T-cell (primary cell): Measurements from ENCODE around the gene ACVR1B. TPM values are rescaled to one million over a fixed set of nuclear protein-coding genes. Genes with fewer than 3 reads are reported as not detected.

Experiments
- ATAC-seq, 4 experiments: fragments of 200-7000 bp in 3 of 4; fragments of 150-1000 bp in 1 of 4; cut with Tn5 transposase; replicated peaks in 1 of 4; 1 replicate in 3 of 4; 2 replicates in 1 of 4; pipeline ENCODE4 v1.10.0; 2021; ENCODE audit warnings: moderate library complexity in 3 of 4, mild to moderate bottlenecking in 2 of 4, moderate number of reproducible peaks in 1 of 4
- CTCF ChIA-PET, 2 donors: fragments of 300-600 bp; sonication (Branson Sonifier 250); formaldehyde crosslinking; loops; one replicate each; lab custom pipeline; 2022; ENCODE audit warnings: antibody characterized with exemption in 2 of 2; lab: Charles Lee
- POLR2A ChIA-PET, 2 donors: fragments of 300-600 bp; sonication (Branson Sonifier 250); formaldehyde crosslinking; loops; one replicate each; lab custom pipeline; 2022; ENCODE audit warnings: antibody characterized with exemption in 2 of 2; lab: Charles Lee
- DNase-seq, 35 experiments: peaks; one replicate each; pipeline versions ENCODE4 v3.0.0 to v3.0.0-alpha.2; 2013 to 2023
- H3K27ac ChIP-seq: one replicate; pipeline ENCODE4 v1.5.1; 2013; ENCODE audit warnings: low read length
- H3K27me3 ChIP-seq, 2 experiments: replicated peaks in 1 of 2; 1 replicate in 1 of 2; 2 replicates in 1 of 2; pipeline versions ENCODE4 v1.6.1 to v1.7.0; 2013; ENCODE audit warnings: low read length in 1 of 2, mixed read lengths in 1 of 2; ENCODE audit not compliant: control insufficient read depth in 2 of 2, insufficient read depth in 2 of 2; ENCODE audit errors: extremely low read depth in 1 of 2
- H3K36me3 ChIP-seq, 2 donors: 1 replicate in 1 of 2; 2 replicates in 1 of 2; pipeline versions ENCODE4 v1.6.1 to v1.7.0; 2013; ENCODE audit warnings: low read length in 1 of 2; ENCODE audit not compliant: control insufficient read depth in 2 of 2, insufficient read depth in 1 of 2; ENCODE audit errors: extremely low read depth in 1 of 2
- H3K4me1 ChIP-seq, 2 experiments: 1 replicate in 1 of 2; 2 replicates in 1 of 2; pipeline versions ENCODE4 v1.6.1 to v1.7.0; 2013; ENCODE audit warnings: low read length in 2 of 2, mixed read lengths in 1 of 2; ENCODE audit not compliant: insufficient read depth in 2 of 2, control insufficient read depth in 1 of 2; ENCODE audit errors: extremely low read depth in 1 of 2
- H3K4me3 ChIP-seq, 2 donors: 1 replicate in 1 of 2; 2 replicates in 1 of 2; pipeline versions ENCODE4 v1.5.1 to v1.7.0; 2013; ENCODE audit warnings: mild to moderate bottlenecking in 2 of 2, low read length in 1 of 2, moderate library complexity in 1 of 2; ENCODE audit not compliant: control insufficient read depth in 1 of 2; ENCODE audit errors: extremely low read depth in 1 of 2
- H3K9me3 ChIP-seq: 2 replicates; pipeline ENCODE4 v1.7.0; 2013
- H3K27ac Mint-ChIP-seq, 2 donors: one replicate each; pipeline ENCODE4 v1.8.0; 2020 to 2021; ENCODE audit warnings: mild to moderate bottlenecking in 2 of 2, mixed read lengths in 2 of 2
- H3K27me3 Mint-ChIP-seq, 2 donors: one replicate each; pipeline ENCODE4 v1.8.0; 2021 to 2022; ENCODE audit warnings: mixed read lengths in 2 of 2
- H3K36me3 Mint-ChIP-seq: one replicate; pipeline ENCODE4 v1.8.0; 2021; ENCODE audit warnings: mixed read lengths
- H3K4me1 Mint-ChIP-seq, 3 donors: one replicate each; pipeline ENCODE4 v1.8.0; 2020 to 2022; ENCODE audit warnings: mixed read lengths in 3 of 3, mild to moderate bottlenecking in 1 of 3
- H3K4me3 Mint-ChIP-seq, 3 donors: one replicate each; pipeline ENCODE4 v1.8.0; 2020 to 2022; ENCODE audit warnings: mild to moderate bottlenecking in 3 of 3, mixed read lengths in 3 of 3, moderate library complexity in 3 of 3
- H3K9me3 Mint-ChIP-seq, 3 donors: one replicate each; pipeline ENCODE4 v1.8.0; 2020 to 2022; ENCODE audit warnings: mixed read lengths in 3 of 3
- WGBS: methylation state at CpG from one replicate; pipeline ENCODE4 v1.1.5; 2013; ENCODE audit warnings: missing lambda C conversion rate; ENCODE audit not compliant: insufficient coverage; 5-methylcytosine and 5-hydroxymethylcytosine counted together
- total RNA-seq, 35 experiments: library from RNA in 6 of 35; stranded (reverse) in 6 of 35; fragments of 120-200 nt in 1 of 35; gene quantifications; one replicate each; pipeline versions ENCODE4 v1.2.1 to v1.2.4 and lab custom pipeline; 2013 to 2026

Gene ACVR1B
- total RNA-seq, 5 donors from 2014 or later (not counting 1 experiment from before 2014, with no cell fraction given), result 9.0 to 12.6 (median 11.8) TPM

- no peak for DNase-seq
- no peak overlapping the region for H3K4me3 ChIP-seq
- no peak for ATAC-seq
- ChIA-PET CTCF (interaction anchor here in 1 of 2 donors (0.7 kb wide), 1 partner anchor 789 kb away, joined by 4 read pairs; no protein-coding TSS in a partner anchor), POLR2A (no interaction called here)
- Mint-ChIP-seq H3K4me3 (no peak overlapping the region), H3K27me3 (no peaks in the 10 kb centered on the region), H3K9me3 (no peaks in the 10 kb centered on the region), H3K36me3 (peaks cover 20% of the 10 kb centered on the region), H3K4me1 (peaks cover 42 to 67% (median 44%) of the 10 kb centered on the region in 3 donors), H3K27ac (peak overlapping the region; percentile 25 to 42)
- WGBS, result 100% methylated on average over 1 of the region's 1 CpG
- no peaks in the 10 kb centered on the region for H3K36me3 ChIP-seq
- H3K4me1 ChIP-seq, result peaks cover 0 to 33% of the 10 kb centered on the region in 2 experiments
- H3K27me3 ChIP-seq, result no peaks in the 10 kb centered on the region
- H3K27ac ChIP-seq, result no peak overlapping the region
- no peaks in the 10 kb centered on the region for H3K9me3 ChIP-seq
Observed at GRCh38 chr12:51960488-51960887, 9.0 kb downstream of the ACVR1B start.

DNA sequence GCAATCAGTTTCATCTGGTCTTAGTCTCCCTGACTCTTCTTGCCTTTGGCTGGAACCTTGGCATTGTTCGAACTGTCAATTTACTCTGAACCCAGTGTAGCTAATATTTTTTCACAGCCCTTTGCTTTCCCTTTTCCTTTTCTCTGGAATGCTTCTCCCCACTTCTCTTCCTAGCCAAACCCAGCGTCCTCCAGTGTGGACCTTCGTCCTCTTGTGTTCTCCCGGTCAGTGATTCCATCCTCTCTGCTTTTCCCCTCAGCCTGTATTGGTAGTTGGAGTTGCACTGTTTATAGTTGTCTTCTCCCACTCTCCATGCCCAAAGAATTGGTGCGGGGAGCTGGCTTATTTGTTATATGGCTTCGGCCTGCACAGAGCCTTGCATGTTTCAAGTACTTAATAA lies 9.4 kb downstream of the ACVR1B start:
- Mint-ChIP-seq H3K27me3 (no peaks in the 10 kb centered on the region), H3K27ac (peak overlapping the region; percentile 25 to 42), H3K4me3 (no peak overlapping the region), H3K36me3 (peaks cover 20% of the 10 kb centered on the region), H3K9me3 (no peaks in the 10 kb centered on the region), H3K4me1 (peaks cover 38 to 67% (median 41%) of the 10 kb centered on the region in 3 donors)
- no peak overlapping the region for H3K4me3 ChIP-seq
- ChIA-PET CTCF (no interaction called here), POLR2A (no interaction called here)
- H3K9me3 ChIP-seq, result no peaks in the 10 kb centered on the region
- no peaks in the 10 kb centered on the region for H3K36me3 ChIP-seq
- H3K4me1 ChIP-seq, result peaks cover 0 to 32% of the 10 kb centered on the region in 2 experiments
- ATAC-seq (no peak), DNase-seq (no peak)
- H3K27me3 ChIP-seq, result no peaks in the 10 kb centered on the region
- no CpG with 5 or more reads among the region's 6 CpGs for WGBS
- H3K27ac ChIP-seq, result no peak overlapping the region

DNA sequence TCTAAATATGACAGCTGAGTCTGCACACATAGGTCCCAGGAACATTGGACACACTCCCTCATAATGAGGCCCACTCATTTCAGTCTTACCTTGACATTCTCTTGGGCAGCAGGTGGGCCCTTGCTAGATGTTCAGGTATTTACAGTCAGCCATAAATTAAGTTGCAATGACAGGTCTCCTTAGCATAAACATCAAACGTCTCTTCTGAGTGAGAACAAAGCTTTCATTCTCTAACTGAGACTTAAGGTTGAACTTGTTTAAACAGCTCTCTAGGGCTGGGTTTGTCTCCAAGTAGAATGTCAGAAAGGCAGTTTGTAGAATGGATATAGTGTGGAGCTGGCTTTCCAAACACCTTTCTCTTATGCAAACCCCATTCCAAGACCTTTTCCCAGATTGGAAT lies 10.3 kb downstream of the ACVR1B start:
- H3K27ac Mint-ChIP-seq, result peak overlapping the region; percentile 24 to 65
- no CpG with 5 or more reads among the region's 1 CpG for WGBS

DNA sequence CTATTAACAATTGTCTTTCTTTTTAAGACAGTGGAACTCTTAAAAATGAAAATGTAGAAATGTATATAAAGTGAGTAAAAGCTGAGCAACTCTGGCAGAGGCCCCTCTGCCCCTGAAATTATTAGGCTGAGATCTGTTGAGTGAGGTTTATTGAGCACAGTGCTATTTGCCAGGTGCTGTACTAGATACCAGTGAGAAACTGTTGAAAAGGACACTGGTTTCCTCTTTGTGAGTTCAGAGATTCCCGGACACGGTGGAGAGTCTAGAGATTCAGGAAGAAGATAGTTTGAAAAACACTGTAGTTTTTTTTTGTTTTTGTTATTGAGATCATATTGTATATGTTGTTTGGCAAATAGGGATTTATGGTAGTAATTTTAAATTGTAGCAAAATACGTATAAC lies 11.2 kb downstream of the ACVR1B start:
- WGBS, result 82% methylated on average over 2 of the region's 3 CpGs
- no peaks in the 10 kb centered on the region for H3K36me3 ChIP-seq
- DNase-seq, result no peak
- peaks cover 36 to 61% (median 36%) of the 10 kb centered on the region in 3 donors for H3K4me1 Mint-ChIP-seq
- H3K9me3 ChIP-seq, result no peaks in the 10 kb centered on the region
- no peaks in the 10 kb centered on the region for H3K27me3 ChIP-seq
- peaks cover 0 to 31% of the 10 kb centered on the region in 2 experiments for H3K4me1 ChIP-seq
- ATAC-seq, result no peak
- no peaks in the 10 kb centered on the region for H3K9me3 Mint-ChIP-seq
- H3K36me3 Mint-ChIP-seq, result peaks cover 20% of the 10 kb centered on the region
- CTCF ChIA-PET, result interaction anchor here (0.6 to 1.7 kb wide), 6 partner anchors 9 to 114 kb away, joined by 3 to 12 read pairs (median 4); no protein-coding TSS in a partner anchor
- no peak overlapping the region for H3K4me3 Mint-ChIP-seq
- peak overlapping the region; percentile 24 to 67 for H3K27ac Mint-ChIP-seq
- no peaks in the 10 kb centered on the region for H3K27me3 Mint-ChIP-seq
- H3K4me3 ChIP-seq, result no peak overlapping the region
- POLR2A ChIA-PET, result interaction anchor here in 1 of 2 donors (0.6 to 0.8 kb wide), 2 partner anchors 57 to 576 kb away, joined by 3 read pairs; no protein-coding TSS in a partner anchor
- no peak overlapping the region for H3K27ac ChIP-seq

More for the DNA sequence above, 10.3 kb downstream of the ACVR1B start:
- Mint-ChIP-seq H3K4me3 (peak overlapping the region in 1 of 3 donors; percentile 13), H3K9me3 (no peaks in the 10 kb centered on the region), H3K36me3 (peaks cover 20% of the 10 kb centered on the region), H3K4me1 (peaks cover 36 to 65% (median 38%) of the 10 kb centered on the region in 3 donors), H3K27me3 (no peaks in the 10 kb centered on the region)
- DNase-seq, result no peak
- Histone ChIP-seq H3K27ac (no peak overlapping the region), H3K4me1 (peaks cover 0 to 31% of the 10 kb centered on the region in 2 experiments), H3K27me3 (no peaks in the 10 kb centered on the region), H3K9me3 (no peaks in the 10 kb centered on the region), H3K36me3 (no peaks in the 10 kb centered on the region), H3K4me3 (no peak overlapping the region)
- ChIA-PET CTCF (interaction anchor here (0.6 to 1.7 kb wide), 5 partner anchors 10 to 64 kb away, joined by 3 to 12 read pairs (median 4); no protein-coding TSS in a partner anchor), POLR2A (interaction anchor here in 1 of 2 donors (0.8 kb wide), 1 partner anchor 58 kb away, joined by 3 read pairs; no protein-coding TSS in a partner anchor)
- ATAC-seq, result peak; percentile 40 to 85 (median 60)

DNA sequence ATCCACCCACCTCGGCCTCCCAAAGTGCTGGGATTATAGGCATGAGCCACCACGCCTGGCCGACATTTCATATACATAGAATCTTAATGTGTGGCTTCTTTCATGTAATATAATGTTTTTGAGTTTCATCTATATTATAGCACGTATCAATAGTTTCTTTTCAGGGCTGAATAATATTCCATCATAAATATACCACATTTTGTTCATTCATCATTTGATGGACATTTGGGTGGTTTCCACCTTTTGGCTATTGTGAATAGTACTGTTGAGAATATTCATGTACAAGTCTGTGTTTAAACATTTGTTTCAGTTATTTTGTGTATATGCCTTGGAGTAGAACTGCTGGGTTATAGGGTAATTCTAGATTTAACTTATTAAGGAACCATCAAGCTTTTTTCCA lies 12.0 kb downstream of the ACVR1B start:
- no peaks in the 10 kb centered on the region for H3K27me3 ChIP-seq
- H3K4me1 ChIP-seq, result peaks cover 0 to 31% of the 10 kb centered on the region in 2 experiments
- Mint-ChIP-seq H3K4me3 (no peak overlapping the region), H3K36me3 (peaks cover 20% of the 10 kb centered on the region), H3K27me3 (no peaks in the 10 kb centered on the region), H3K27ac (no peak overlapping the region), H3K4me1 (peaks cover 32 to 57% (median 36%) of the 10 kb centered on the region in 3 donors), H3K9me3 (no peaks in the 10 kb centered on the region)
- ATAC-seq, result no peak
- POLR2A ChIA-PET, result no interaction called here
- no CpG with 5 or more reads among the region's 4 CpGs for WGBS
- CTCF ChIA-PET, result no interaction called here
- DNase-seq, result no peak
- no peaks in the 10 kb centered on the region for H3K36me3 ChIP-seq
- no peaks in the 10 kb centered on the region for H3K9me3 ChIP-seq
- no peak overlapping the region for H3K4me3 ChIP-seq
- H3K27ac ChIP-seq, result no peak overlapping the region

DNA sequence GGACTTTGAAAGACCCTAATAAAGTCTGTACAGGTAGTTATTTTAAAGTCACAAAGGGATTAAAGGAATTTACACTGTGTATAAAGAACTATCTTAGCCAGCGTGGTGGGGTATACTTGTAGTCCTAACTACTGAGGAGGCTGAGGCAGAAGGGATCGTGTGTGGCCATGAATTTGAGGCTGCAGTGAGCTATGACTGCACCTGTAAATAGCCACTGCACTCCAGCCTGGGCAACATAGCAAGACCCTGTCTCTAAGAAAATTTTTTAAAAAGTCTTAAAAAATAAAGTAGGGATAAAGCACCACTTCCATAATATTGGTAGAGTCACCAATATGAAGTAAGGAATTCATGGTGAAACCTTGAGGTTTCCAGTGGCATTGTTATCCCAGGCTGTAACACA lies 18.1 kb downstream of the ACVR1B start:
- H3K36me3 ChIP-seq, result no peaks in the 10 kb centered on the region
- no peaks in the 10 kb centered on the region for H3K9me3 ChIP-seq
- H3K9me3 Mint-ChIP-seq, result no peaks in the 10 kb centered on the region
- H3K4me1 Mint-ChIP-seq, result peaks cover 53 to 61% (median 57%) of the 10 kb centered on the region in 3 donors
- CTCF ChIA-PET, result interaction anchor here (0.6 to 1.4 kb wide), 4 partner anchors 15 to 115 kb away, joined by 3 to 4 read pairs (median 3); no protein-coding TSS in a partner anchor
- peak overlapping the region in 2 of 3 donors; percentile 1 to 64 for H3K4me3 Mint-ChIP-seq
- peaks cover 40 to 49% of the 10 kb centered on the region in 2 experiments for H3K4me1 ChIP-seq
- H3K27me3 ChIP-seq, result no peaks in the 10 kb centered on the region
- peak overlapping the region; percentile 17 to 49 for H3K27ac Mint-ChIP-seq
- H3K4me3 ChIP-seq, result no peak overlapping the region
- 80% methylated on average over 1 of the region's 2 CpGs for WGBS
- no peak for ATAC-seq
- no peaks in the 10 kb centered on the region for H3K27me3 Mint-ChIP-seq
- no peaks in the 10 kb centered on the region for H3K36me3 Mint-ChIP-seq
- POLR2A ChIA-PET, result no interaction called here
- DNase-seq, result no peak
- no peak overlapping the region for H3K27ac ChIP-seq
